GM10847 (cell line): Measurements from ENCODE around the gene ZNF44.

Experiments
- POLR2A ChIP-seq: IDR thresholded peaks from 2 replicates; pipeline ENCODE4 v1.6.1; 2011; ENCODE audit not compliant: insufficient read length; ENCODE audit errors: extremely low read depth

ZNF44 gene

DNA sequence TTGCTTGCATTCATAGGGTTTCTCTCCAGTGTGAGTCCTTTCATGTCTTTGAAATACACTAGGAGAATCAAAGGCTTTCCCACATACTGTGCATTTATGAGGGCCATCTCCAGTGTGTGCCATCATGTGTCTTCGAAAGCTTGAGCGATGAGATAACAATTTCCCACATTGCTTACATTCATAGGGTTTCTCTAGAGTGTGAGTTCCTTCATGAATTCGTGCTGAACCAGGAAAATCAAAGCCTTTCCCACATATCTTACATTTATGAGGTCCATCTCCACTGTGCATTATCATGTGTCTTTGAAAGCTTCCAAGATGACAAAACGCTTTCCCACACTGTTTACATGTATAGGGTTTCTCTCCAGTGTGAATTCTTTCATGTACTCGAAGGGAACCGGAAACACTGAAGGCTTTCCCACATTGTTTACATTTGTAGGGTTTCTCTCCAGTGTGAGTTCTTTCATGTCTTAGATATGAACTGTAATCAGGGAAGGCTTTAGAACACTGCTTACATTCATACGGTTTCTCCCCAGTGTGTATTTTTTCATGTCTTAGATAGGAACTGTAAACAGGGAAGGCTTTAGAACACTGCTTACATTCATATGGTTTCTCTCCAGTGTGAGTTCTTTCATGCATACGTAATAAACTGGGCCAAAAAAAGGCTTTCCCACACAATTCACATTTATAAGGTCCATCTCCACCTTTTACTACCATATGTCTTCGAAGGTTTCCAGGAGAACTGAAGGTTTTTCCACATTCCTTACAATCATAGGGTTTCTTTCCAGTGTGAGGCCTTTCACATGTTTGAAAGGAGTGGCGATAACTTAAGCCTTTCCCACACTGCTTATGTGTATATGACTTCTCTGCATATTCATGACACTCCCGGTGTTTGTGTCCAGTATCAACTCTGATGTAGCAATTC, 21.4 kb downstream of the ZNF44 start:
- TF ChIP-seq POLR2A = no peak

GRCh38 chr19:12272386-12272785, 22.3 kb downstream of the ZNF44 start:
- TF ChIP-seq POLR2A = no peak

DNA sequence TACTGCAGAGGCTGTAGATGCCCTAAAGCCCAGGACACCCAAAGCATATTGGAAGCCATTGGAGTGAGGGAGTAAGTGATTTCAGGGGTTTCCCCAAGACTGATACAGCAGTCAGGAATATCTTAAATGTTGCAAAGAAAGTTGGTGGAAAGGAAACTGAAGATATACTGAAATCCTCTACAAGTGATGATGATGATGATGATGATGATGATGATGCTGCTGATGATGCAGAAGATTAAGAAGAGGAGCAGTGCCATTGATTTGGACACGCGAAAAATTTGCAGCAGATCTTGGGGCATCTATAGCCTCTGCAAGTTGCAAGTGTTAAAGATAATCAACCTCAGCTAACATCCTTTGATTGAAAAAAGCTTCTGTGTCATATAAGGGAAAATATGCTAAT, 23.8 kb downstream of the ZNF44 start:
- TF ChIP-seq POLR2A = no peak

DNA sequence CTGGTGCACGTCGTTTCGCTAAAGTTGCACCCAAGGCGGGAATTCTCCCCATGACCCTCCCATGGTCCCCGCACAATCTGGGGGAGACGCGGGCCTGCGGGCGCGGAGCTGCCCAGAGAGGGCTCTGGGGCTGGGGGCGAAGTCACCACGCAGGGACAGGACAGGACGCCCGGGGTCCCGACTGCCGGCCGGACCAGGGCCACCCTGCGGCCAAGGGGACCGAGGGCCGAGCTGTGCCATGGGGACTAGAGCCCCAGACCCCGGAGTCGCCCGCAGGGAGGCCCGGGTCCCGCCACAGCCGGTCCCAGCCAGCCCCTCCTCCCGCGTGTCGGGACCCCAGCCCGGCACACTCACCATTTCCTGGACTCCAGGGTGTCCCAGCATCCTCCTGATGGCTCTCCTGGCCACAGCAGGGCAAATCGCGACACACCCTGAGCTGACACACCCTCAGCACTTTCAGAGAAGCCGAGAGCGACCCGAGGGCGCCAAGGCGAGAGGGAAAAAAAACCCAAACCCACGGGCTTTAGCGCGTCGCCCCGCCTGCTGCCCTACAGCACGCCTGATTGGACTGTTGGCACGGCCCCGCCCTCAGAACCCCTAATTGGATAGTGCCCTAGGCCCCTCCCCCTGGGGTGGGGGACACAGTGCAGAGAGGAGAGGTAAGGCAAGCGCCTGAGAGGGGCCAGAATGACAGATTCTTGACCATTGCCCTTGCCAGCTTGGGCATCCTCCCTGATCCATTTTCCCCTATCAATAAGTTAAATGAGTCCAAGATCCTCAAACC, 28.6 kb downstream of the ZNF44 start:
- no peak for TF ChIP-seq POLR2A

DNA sequence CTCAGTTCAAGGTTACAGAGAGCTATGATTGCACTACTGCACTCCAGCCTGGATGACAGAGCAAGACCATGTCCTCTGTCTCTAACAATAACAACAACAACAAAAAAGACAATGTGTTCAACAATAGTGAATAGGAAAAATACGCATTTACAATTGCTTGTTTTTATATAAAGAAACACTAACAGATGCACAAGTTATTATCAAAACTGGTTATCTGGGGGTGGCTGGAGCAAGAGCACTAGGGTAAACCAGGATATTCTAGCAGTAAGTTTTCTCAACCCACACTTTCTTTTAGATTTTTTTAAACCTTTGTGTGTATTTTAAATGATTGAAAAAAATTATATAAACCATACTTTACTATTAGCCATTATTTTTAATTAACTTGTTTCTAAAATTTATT, 33.1 kb downstream of the ZNF44 start:
- no peak for TF ChIP-seq POLR2A

GRCh38 chr19:12260861-12261260, 33.8 kb downstream of the ZNF44 start:
- no peak for TF ChIP-seq POLR2A

- TF ChIP-seq POLR2A = no peak
These were observed 34.4 kb downstream of the ZNF44 start for GRCh38 chr19:12260236-12260635.

GRCh38 chr19:12255372-12255771, 39.3 kb downstream of the ZNF44 start:
- TF ChIP-seq POLR2A = no peak

DNA sequence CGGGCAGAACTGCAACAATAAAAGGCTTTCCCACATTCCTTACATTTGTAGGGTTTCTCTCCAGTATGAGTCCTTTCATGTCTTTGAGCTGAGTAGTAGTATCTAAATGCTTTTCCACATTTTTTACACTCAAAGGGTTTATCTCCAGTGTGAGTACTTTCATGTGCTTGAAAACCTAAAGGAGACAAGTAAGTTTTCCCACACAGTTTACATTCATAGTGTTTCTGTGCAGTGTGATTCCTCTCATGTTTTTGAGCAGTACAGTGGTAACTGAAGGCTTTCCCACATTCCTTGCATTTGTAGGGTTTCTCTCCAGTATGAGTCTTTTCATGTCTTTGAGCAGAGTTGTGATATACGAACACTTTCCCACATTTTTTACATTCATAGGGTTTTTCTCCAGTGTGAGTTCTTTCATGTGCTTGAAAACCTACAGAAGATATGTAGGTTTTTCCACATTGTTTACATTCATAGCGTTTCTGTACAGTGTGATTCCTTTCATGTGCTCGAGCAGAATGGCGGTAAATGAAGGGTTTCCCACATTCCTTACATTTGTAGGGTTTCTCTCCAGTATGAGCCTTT, 47.0 kb downstream of the ZNF44 start:
- TF ChIP-seq POLR2A = no peak

GRCh38 chr19:12244370-12244769, 50.3 kb downstream of the ZNF44 start:
- TF ChIP-seq POLR2A = no peak

DNA sequence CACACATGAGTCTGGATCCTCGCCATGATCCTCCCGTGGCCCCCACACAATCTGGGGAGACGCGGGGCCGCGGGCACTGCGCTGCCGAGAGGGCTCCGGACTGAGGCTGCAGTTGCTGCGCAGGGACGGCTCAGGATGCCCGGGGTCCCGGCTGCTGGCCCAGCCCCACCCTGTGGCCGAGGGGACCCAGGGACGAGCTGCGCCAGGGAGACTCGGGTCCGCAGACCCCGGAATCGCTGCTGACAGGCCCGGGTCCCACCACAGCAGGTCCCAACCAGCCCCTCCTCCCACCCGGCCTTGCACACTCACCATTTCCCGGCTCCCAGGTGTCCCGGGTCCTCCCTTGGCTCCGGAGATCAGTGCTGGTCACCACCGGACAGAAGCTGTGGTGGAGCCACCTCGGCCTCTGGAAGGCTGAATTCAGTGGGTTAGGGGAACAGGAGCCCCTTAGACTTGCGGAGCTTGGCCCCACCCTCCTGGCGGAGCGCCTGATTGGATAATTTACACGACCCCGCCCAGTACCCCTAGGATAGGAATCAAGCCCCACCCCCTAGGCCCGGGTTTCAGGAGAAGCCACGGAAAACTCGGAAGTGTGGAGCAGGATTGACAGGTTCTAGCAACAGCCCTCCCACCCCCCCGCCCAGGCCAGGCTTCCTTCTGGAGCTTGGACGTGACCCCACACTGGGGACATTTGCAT, 57.4 kb downstream of the ZNF44 start:
- TF ChIP-seq POLR2A = no peak

GRCh38 chr19:12232961-12233360, 61.7 kb downstream of the ZNF44 start:
- no peak for TF ChIP-seq POLR2A

DNA sequence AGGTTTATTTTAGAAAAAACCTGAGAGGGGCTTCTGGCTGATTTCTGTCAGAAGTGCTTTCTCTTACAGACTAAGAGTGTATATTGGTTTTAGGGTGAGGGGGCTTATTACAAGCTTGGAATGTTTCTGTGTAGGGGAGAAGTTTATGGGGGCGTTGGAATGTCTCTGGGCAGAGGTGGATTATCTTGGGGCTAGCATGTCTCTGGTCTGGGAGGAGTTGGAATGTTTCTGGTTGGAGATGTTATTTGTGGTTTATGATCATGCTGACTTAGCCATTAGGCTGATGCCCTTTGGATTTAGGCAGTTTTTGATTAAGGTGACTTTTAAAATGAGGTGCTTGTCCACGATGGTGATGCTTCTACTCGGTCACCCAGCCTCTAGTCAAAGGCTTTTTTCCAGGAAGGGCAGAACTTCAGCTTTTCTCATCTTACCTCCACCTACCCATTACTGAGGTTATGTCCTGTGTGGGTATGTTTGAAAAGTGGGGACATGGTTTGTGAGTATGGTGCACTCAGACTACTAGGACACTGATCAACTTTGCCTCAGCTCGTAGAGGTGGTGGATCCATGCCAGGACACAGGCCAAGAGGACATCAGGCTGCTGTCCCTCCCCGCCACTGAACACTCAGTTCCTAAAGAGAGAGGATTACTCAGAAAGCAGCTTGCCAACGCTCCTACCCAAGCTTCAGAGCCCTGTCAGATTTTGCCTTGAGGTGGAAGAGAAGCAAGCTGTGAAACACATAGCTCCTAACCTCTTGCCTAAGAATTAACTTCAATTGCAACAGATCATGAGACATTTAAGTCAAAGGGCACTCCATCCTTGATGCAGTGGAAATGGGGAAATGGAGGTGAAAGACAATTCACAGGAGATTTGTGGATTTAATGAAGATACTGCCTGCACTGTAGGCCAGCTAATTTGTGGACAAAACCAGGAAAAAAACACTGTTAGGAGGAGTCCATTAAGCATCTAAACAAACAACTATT, 63.6 kb downstream of the ZNF44 start:
- TF ChIP-seq POLR2A = no peak

DNA sequence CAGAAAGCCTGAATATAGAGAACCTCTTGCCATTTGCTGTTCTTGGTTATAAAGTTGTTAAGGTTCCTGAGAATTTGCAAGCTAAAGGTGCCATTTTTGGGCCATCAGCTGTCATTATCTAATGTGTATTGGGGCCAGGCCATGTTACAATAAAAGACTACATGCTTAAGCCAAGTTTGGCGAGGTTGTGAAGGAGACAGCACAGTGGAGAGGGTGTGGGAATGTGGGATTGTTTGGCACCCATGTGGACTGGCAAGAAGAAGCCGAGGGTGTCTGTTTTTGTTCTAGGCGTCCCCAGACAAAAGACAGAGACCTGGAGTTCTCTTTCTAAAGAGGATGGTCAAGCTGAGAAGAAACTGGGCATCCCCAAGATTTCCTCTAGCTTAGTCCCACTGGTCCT, 64.7 kb downstream of the ZNF44 start:
- no peak for TF ChIP-seq POLR2A
